HG02610 (cell line): ENCODE results near the gene TXNRD1.

Source experiments
- ATAC-seq: cut with Tn5 transposase; IDR thresholded peaks from one replicate; pipeline ENCODE4 v1.9.1; 2021; ENCODE audit warnings: mild to moderate bottlenecking, moderate library complexity; ENCODE audit not compliant: unreplicated experiment

The TXNRD1 gene

GRCh38 chr12:104360157-104360556 lies 144.6 kb downstream of the TXNRD1 start:
- ATAC-seq: no peak

- no peak for ATAC-seq
Measured at GRCh38 chr12:104360983-104361707, 145.6 kb downstream of the TXNRD1 start.

- ATAC-seq: no peak
Measured at GRCh38 chr12:104365921-104366410, 150.4 kb downstream of the TXNRD1 start.

- ATAC-seq: no peak
Measured at GRCh38 chr12:104369708-104370107, 154.1 kb downstream of the TXNRD1 start.

- ATAC-seq: no peak
Measured at GRCh38 chr12:104371043-104371870, 155.7 kb downstream of the TXNRD1 start.

- no peak for ATAC-seq
Measured at GRCh38 chr12:104372061-104372720, 156.6 kb downstream of the TXNRD1 start.

- no peak for ATAC-seq
Measured at GRCh38 chr12:104372721-104373335, 157.2 kb downstream of the TXNRD1 start.

GRCh38 chr12:104374071-104374470 lies 158.5 kb downstream of the TXNRD1 start:
- ATAC-seq: no peak

- ATAC-seq: no peak
Measured at GRCh38 chr12:104374806-104375205, 159.2 kb downstream of the TXNRD1 start.

GRCh38 chr12:104375775-104376174 lies 160.2 kb downstream of the TXNRD1 start:
- ATAC-seq: no peak

- ATAC-seq: no peak
Measured at GRCh38 chr12:104376650-104377513, 161.3 kb downstream of the TXNRD1 start.

- ATAC-seq: no peak
Measured at GRCh38 chr12:104377514-104377812, 161.9 kb downstream of the TXNRD1 start.

- no peak for ATAC-seq
Measured at GRCh38 chr12:104378427-104378826, 162.8 kb downstream of the TXNRD1 start.

GRCh38 chr12:104381341-104381730 lies 165.8 kb downstream of the TXNRD1 start:
- ATAC-seq: no peak

- no peak for ATAC-seq
Measured at GRCh38 chr12:104381731-104382480, 166.3 kb downstream of the TXNRD1 start.

- no peak for ATAC-seq
Measured at GRCh38 chr12:104384141-104384880, 168.7 kb downstream of the TXNRD1 start.

GRCh38 chr12:104385510-104385909 lies 169.9 kb downstream of the TXNRD1 start:
- ATAC-seq: no peak

GRCh38 chr12:104386461-104386860 lies 170.9 kb downstream of the TXNRD1 start:
- no peak for ATAC-seq

- no peak for ATAC-seq
Measured at GRCh38 chr12:104387190-104387589, 171.6 kb downstream of the TXNRD1 start.
